Naive thymus-derived CD8-positive, alpha-beta T cell (primary cell): Measurements from ENCODE around the gene CDK4. TPM values are rescaled to one million over a fixed set of nuclear protein-coding genes. Genes with fewer than 3 reads are reported as not detected.
A peak's percentile ranks its signal among the peaks of the same experiment; 100 is the strongest.

Experiments
- ATAC-seq, 2 donors: fragments of 150-1000 bp; cut with Tn5 transposase in 1 of 2; sonication (Bioruptor Pico), chemical (Tn5 transposase) in 1 of 2; 1 replicate in 1 of 2; 2 replicates in 1 of 2; pipeline ENCODE4 v1.10.0; 2021; ENCODE audit warnings: mild to moderate bottlenecking in 2 of 2, moderate library complexity in 2 of 2
- POLR2A ChIA-PET: fragments of 350-600 bp; sonication (Branson Sonifier 250); formaldehyde crosslinking; loops from one replicate; lab custom pipeline; 2021; ENCODE audit warnings: antibody characterized with exemption; lab: Charles Lee
- DNase-seq, 10 donors: peaks; one replicate each; pipeline versions ENCODE4 v3.0.0 to v3.0.0-alpha.2; 2020 to 2022
- H3K27ac Mint-ChIP-seq, 10 donors: one replicate each; pipeline ENCODE4 v1.8.0; 2020 to 2022; ENCODE audit warnings: mild to moderate bottlenecking in 10 of 10, mixed read lengths in 10 of 10, moderate library complexity in 4 of 10, inconsistent platforms in 1 of 10
- H3K27me3 Mint-ChIP-seq, 5 donors: one replicate each; pipeline ENCODE4 v1.8.0; 2021 to 2022; ENCODE audit warnings: mixed read lengths in 5 of 5
- H3K36me3 Mint-ChIP-seq, 3 donors: one replicate each; pipeline ENCODE4 v1.8.0; 2020 to 2022; ENCODE audit warnings: mixed read lengths in 3 of 3, mild to moderate bottlenecking in 2 of 3, inconsistent platforms in 1 of 3
- H3K4me1 Mint-ChIP-seq, 4 donors: one replicate each; pipeline ENCODE4 v1.8.0; 2021 to 2022; ENCODE audit warnings: mixed read lengths in 4 of 4
- H3K4me3 Mint-ChIP-seq, 10 donors: one replicate each; pipeline ENCODE4 v1.8.0; 2020 to 2022; ENCODE audit warnings: mild to moderate bottlenecking in 10 of 10, mixed read lengths in 10 of 10, moderate library complexity in 6 of 10, inconsistent platforms in 1 of 10
- H3K9me3 Mint-ChIP-seq, 9 donors: one replicate each; pipeline ENCODE4 v1.8.0; 2020 to 2022; ENCODE audit warnings: mixed read lengths in 9 of 9, mild to moderate bottlenecking in 3 of 9, inconsistent platforms in 1 of 9, moderate library complexity in 1 of 9
- polyA plus RNA-seq, 3 donors: library from polyadenylated mRNA; unstranded; fragments of 300-500 nt; fragmentation: Illumina TruSeq; gene quantifications; one replicate each; pipeline ENCODE4 v1.2.3, GENCODE V29; 2021
- total RNA-seq, 8 experiments: library from RNA in 2 of 8; stranded (reverse) in 2 of 8; gene quantifications; one replicate each; pipeline ENCODE4 v1.2.3 and lab custom pipeline; 2021 to 2026

The CDK4 gene
- total RNA-seq, result 10 to 100 TPM; 44.6 to 49.0 TPM
- polyA plus RNA-seq, result 100 to 1,000 TPM in 1 of 3 donors, 10 to 100 TPM in 2; 71.3 to 101 (median 80.5) TPM
- 16.2 to 212 (median 35.6) reads per million in 6 experiments for total RNA-seq (lab: John Stamatoyannopoulos, UW)

- Mint-ChIP-seq H3K9me3 (no peaks in the 10 kb centered on the region), H3K27ac (peak within 1 kb of the TSS; percentile 91 to 100 (median 97)), H3K4me3 (peak within 1 kb of the TSS; percentile 89 to 96 (median 94)), H3K4me1 (peaks cover 40 to 57% (median 52%) of the 10 kb centered on the region in 4 donors), H3K27me3 (no peaks in the 10 kb centered on the region), H3K36me3 (peaks cover 0 to 34% (median 8%) of the 10 kb centered on the region in 3 donors)
- ATAC-seq (peak; percentile 60 to 78), DNase-seq (peak; percentile 94 to 100 (median 99))
- POLR2A ChIA-PET, result interaction anchor here (0.6 to 1.2 kb wide), 9 partner anchors 10 to 640 kb away, joined by 3 to 13 read pairs (median 4); partner anchors contain the start of genes CTDSP2, OS9 and TSFM
These were observed at the start of gene CDK4 for GRCh38 chr12:57751788-57752667. TSS of gene CDK4 (minus strand) at chr12:57752310. CDS start at chr12:57751717, 593 bp downstream.

GRCh38 chr12:57800965-57801364 is 48.9 kb upstream of the CDK4 start:
- DNase-seq, result no peak

GRCh38 chr12:57797933-57798332 is 45.8 kb upstream of the CDK4 start:
- DNase-seq, result no peak
- Mint-ChIP-seq H3K4me3 (no peak overlapping the region), H3K9me3 (no peaks in the 10 kb centered on the region), H3K27ac (peak overlapping the region in 4 of 10 donors; percentile 16 to 83 (median 36)), H3K4me1 (peaks cover 0 to 8% (median 1%) of the 10 kb centered on the region in 4 donors), H3K27me3 (no peaks in the 10 kb centered on the region), H3K36me3 (peaks cover 4 to 83% (median 15%) of the 10 kb centered on the region in 3 donors)
- no peak for ATAC-seq
- POLR2A ChIA-PET, result no interaction called here

More at GRCh38 chr12:57800965-57801364, 48.9 kb upstream of the CDK4 start:
- H3K9me3 Mint-ChIP-seq, result no peaks in the 10 kb centered on the region
- H3K27ac Mint-ChIP-seq, result peak overlapping the region in 3 of 10 donors; percentile 16 to 40 (median 25)
- H3K4me1 Mint-ChIP-seq, result peaks cover 0 to 11% (median under 1%) of the 10 kb centered on the region in 4 donors
- peaks cover 2 to 70% (median 14%) of the 10 kb centered on the region in 3 donors for H3K36me3 Mint-ChIP-seq
- no peak for ATAC-seq
- POLR2A ChIA-PET, result no interaction called here
- H3K27me3 Mint-ChIP-seq, result no peaks in the 10 kb centered on the region
- H3K4me3 Mint-ChIP-seq, result no peak overlapping the region

- Mint-ChIP-seq H3K4me3 (no peak overlapping the region), H3K36me3 (peaks cover 4 to 84% (median 13%) of the 10 kb centered on the region in 3 donors), H3K27ac (peak overlapping the region in 2 of 10 donors; percentile 0 to 8), H3K27me3 (no peaks in the 10 kb centered on the region), H3K9me3 (no peaks in the 10 kb centered on the region), H3K4me1 (peaks cover 0 to 10% (median 2%) of the 10 kb centered on the region in 4 donors)
- no peak for DNase-seq
- POLR2A ChIA-PET, result no interaction called here
- no peak for ATAC-seq
These were observed 44.9 kb upstream of the CDK4 start for GRCh38 chr12:57796996-57797395.

- DNase-seq (no peak), ATAC-seq (no peak)
- H3K36me3 Mint-ChIP-seq, result peaks cover 4 to 86% (median 13%) of the 10 kb centered on the region in 3 donors
- H3K27me3 Mint-ChIP-seq, result no peaks in the 10 kb centered on the region
- POLR2A ChIA-PET, result no interaction called here
- no peaks in the 10 kb centered on the region for H3K9me3 Mint-ChIP-seq
- H3K27ac Mint-ChIP-seq, result peak overlapping the region in 2 of 10 donors; percentile 4 to 22
- no peak overlapping the region for H3K4me3 Mint-ChIP-seq
- peaks cover 2 to 9% (median 4%) of the 10 kb centered on the region in 4 donors for H3K4me1 Mint-ChIP-seq
These were observed 43.2 kb upstream of the CDK4 start for GRCh38 chr12:57795354-57795753.

- DNase-seq (no peak), ATAC-seq (no peak)
- no peak overlapping the region for H3K27ac Mint-ChIP-seq
- H3K36me3 Mint-ChIP-seq, result peaks cover 4 to 90% (median 13%) of the 10 kb centered on the region in 3 donors
- H3K27me3 Mint-ChIP-seq, result no peaks in the 10 kb centered on the region
- H3K9me3 Mint-ChIP-seq, result no peaks in the 10 kb centered on the region
- peaks cover 2 to 6% (median 4%) of the 10 kb centered on the region in 4 donors for H3K4me1 Mint-ChIP-seq
- POLR2A ChIA-PET, result no interaction called here
- no peak overlapping the region for H3K4me3 Mint-ChIP-seq
These were observed 41.8 kb upstream of the CDK4 start for GRCh38 chr12:57793920-57794319.

GRCh38 chr12:57783861-57784260 is 31.8 kb upstream of the CDK4 start:
- POLR2A ChIA-PET, result interaction anchor here (0.6 to 2.8 kb wide), 8 partner anchors 9 to 1681 kb away, joined by 3 to 17 read pairs (median 8); partner anchors contain the start of genes CTDSP2, EEF1AKMT3, MARCHF9 and METTL1
- H3K9me3 Mint-ChIP-seq, result no peaks in the 10 kb centered on the region
- H3K27ac Mint-ChIP-seq, result peak overlapping the region in 9 of 10 donors; percentile 32 to 84 (median 69)
- no peak for DNase-seq
- ATAC-seq, result no peak
- H3K4me1 Mint-ChIP-seq, result peaks cover 30 to 55% (median 48%) of the 10 kb centered on the region in 4 donors
- peaks cover 0 to 39% (median 13%) of the 10 kb centered on the region in 3 donors for H3K36me3 Mint-ChIP-seq
- peak overlapping the region; percentile 59 to 100 (median 74) for H3K4me3 Mint-ChIP-seq
- peaks cover 0 to 4% (median 0%) of the 10 kb centered on the region in 5 donors for H3K27me3 Mint-ChIP-seq

- peak overlapping the region; percentile 99 to 100 (median 99) for H3K4me3 Mint-ChIP-seq
- ATAC-seq (no peak), DNase-seq (no peak)
- H3K27me3 Mint-ChIP-seq, result peaks cover 0 to 4% (median 0%) of the 10 kb centered on the region in 5 donors
- peaks cover 30 to 54% (median 48%) of the 10 kb centered on the region in 4 donors for H3K4me1 Mint-ChIP-seq
- no peaks in the 10 kb centered on the region for H3K9me3 Mint-ChIP-seq
- peaks cover 0 to 35% (median 12%) of the 10 kb centered on the region in 3 donors for H3K36me3 Mint-ChIP-seq
- POLR2A ChIA-PET, result interaction anchor here (0.7 to 2.8 kb wide), 11 partner anchors 9 to 263 kb away, joined by 3 to 17 read pairs (median 5); partner anchors contain the start of genes CTDSP2, DDIT3, EEF1AKMT3 and MARCHF9
- peak overlapping the region in 9 of 10 donors; percentile 97 to 100 (median 99) for H3K27ac Mint-ChIP-seq
These were observed 31.3 kb upstream of the CDK4 start for GRCh38 chr12:57783466-57783801.

GRCh38 chr12:57782608-57783465 is 30.7 kb upstream of the CDK4 start, which contains the start of gene TSFM:
TSS of gene TSFM (plus strand) at chr12:57782787. CDS start at chr12:57782802, 15 bp downstream.
- peaks cover 0 to 4% (median 0%) of the 10 kb centered on the region in 5 donors for H3K27me3 Mint-ChIP-seq
- peak; percentile 89 to 98 (median 96) for DNase-seq
- peaks cover 0 to 29% (median 10%) of the 10 kb centered on the region in 3 donors for H3K36me3 Mint-ChIP-seq
- no peaks in the 10 kb centered on the region for H3K9me3 Mint-ChIP-seq
- peak within 1 kb of the TSS; percentile 97 to 100 (median 99) for H3K27ac Mint-ChIP-seq
- H3K4me3 Mint-ChIP-seq, result peak within 1 kb of the TSS; percentile 99 to 100 (median 99)
- POLR2A ChIA-PET, result interaction anchor here (0.7 to 2.8 kb wide), 14 partner anchors 8 to 262 kb away, joined by 3 to 17 read pairs (median 4); partner anchors contain the start of genes ATP23, CDK4, CTDSP2 and DDIT3
- ATAC-seq, result peak; percentile 87 to 92
- H3K4me1 Mint-ChIP-seq, result peaks cover 30 to 55% (median 48%) of the 10 kb centered on the region in 4 donors

- Mint-ChIP-seq H3K4me3 (peak overlapping the region; percentile 99 to 100 (median 99)), H3K4me1 (peaks cover 28 to 55% (median 48%) of the 10 kb centered on the region in 4 donors), H3K36me3 (peaks cover 0 to 22% (median 6%) of the 10 kb centered on the region in 3 donors), H3K27me3 (peaks cover 0 to 4% (median 0%) of the 10 kb centered on the region in 5 donors), H3K27ac (peak overlapping the region; percentile 97 to 100 (median 99)), H3K9me3 (no peaks in the 10 kb centered on the region)
- ATAC-seq (no peak), DNase-seq (peak in 1 of 10 donors; percentile 16)
- POLR2A ChIA-PET, result interaction anchor here (0.9 to 2.8 kb wide), 14 partner anchors 10 to 261 kb away, joined by 3 to 20 read pairs (median 4); partner anchors contain the start of genes ATP23, CDK4, CTDSP2 and DDIT3
These were observed 30.1 kb upstream of the CDK4 start for GRCh38 chr12:57782243-57782607.

- DNase-seq, result no peak
- H3K4me3 Mint-ChIP-seq, result peak overlapping the region; percentile 10 to 100 (median 99)
These were observed 29.7 kb upstream of the CDK4 start for GRCh38 chr12:57781801-57782200.

More at GRCh38 chr12:57781801-57782200, 29.7 kb upstream of the CDK4 start:
- no peak for ATAC-seq
- peaks cover 0 to 4% (median 0%) of the 10 kb centered on the region in 5 donors for H3K27me3 Mint-ChIP-seq
- peak overlapping the region; percentile 91 to 100 (median 99) for H3K27ac Mint-ChIP-seq
- POLR2A ChIA-PET, result interaction anchor here (0.6 to 3.0 kb wide), 8 partner anchors 9 to 361 kb away, joined by 3 to 20 read pairs (median 6); partner anchors contain the start of genes CDK4, CTDSP2, EEF1AKMT3 and METTL1
- peaks cover 0 to 18% (median 4%) of the 10 kb centered on the region in 3 donors for H3K36me3 Mint-ChIP-seq
- no peaks in the 10 kb centered on the region for H3K9me3 Mint-ChIP-seq
- H3K4me1 Mint-ChIP-seq, result peaks cover 28 to 55% (median 48%) of the 10 kb centered on the region in 4 donors
